Large intestine (tissue), 3 donors: ENCODE data around the gene RANBP2. TPM values are rescaled to one million over a fixed set of nuclear protein-coding genes. Genes with fewer than 3 reads are reported as not detected.
"Not testable (repeated sequence)": the region's sequence is repeated elsewhere in the genome, so short reads cannot be mapped to it uniquely, and the experiment has no call there.

Source experiments
- DNase-seq, 2 donors: peaks; one replicate each; pipeline versions ENCODE4 v3.0.0 to v3.0.0-alpha.2; 2013
- H3K27ac ChIP-seq: one replicate; pipeline ENCODE4 v1.5.1; 2013; ENCODE audit warnings: low read length
- H3K27me3 ChIP-seq: 2 replicates; pipeline ENCODE4 v1.6.1; 2013; ENCODE audit warnings: low read length; ENCODE audit not compliant: control insufficient read depth, insufficient read depth
- H3K36me3 ChIP-seq: 2 replicates; pipeline ENCODE4 v1.6.1; 2013; ENCODE audit warnings: low read length; ENCODE audit not compliant: control insufficient read depth, insufficient read depth
- H3K4me1 ChIP-seq: one replicate; pipeline ENCODE4 v1.6.1; 2013; ENCODE audit warnings: low read length; ENCODE audit not compliant: control insufficient read depth, insufficient read depth
- H3K4me3 ChIP-seq: one replicate; pipeline ENCODE4 v1.5.1; 2013; ENCODE audit warnings: low read length
- H3K9me3 ChIP-seq: one replicate; pipeline ENCODE4 v1.6.1; 2013; ENCODE audit warnings: mild to moderate bottlenecking, low read depth, low read length, moderate library complexity; ENCODE audit not compliant: control insufficient read depth
- WGBS: methylation state at CpG from one replicate; pipeline ENCODE4 v1.1.5; 2013; ENCODE audit warnings: low lambda C conversion rate; ENCODE audit not compliant: insufficient coverage; 5-methylcytosine and 5-hydroxymethylcytosine counted together
- polyA plus RNA-seq: library from polyadenylated mRNA; unstranded; fragments of 120-200 nt; gene quantifications from one replicate; pipeline ENCODE4 v1.2.1, GENCODE V29; 2013

The RANBP2 gene
- polyA plus RNA-seq, 1 donor = 44.5 TPM

DNA sequence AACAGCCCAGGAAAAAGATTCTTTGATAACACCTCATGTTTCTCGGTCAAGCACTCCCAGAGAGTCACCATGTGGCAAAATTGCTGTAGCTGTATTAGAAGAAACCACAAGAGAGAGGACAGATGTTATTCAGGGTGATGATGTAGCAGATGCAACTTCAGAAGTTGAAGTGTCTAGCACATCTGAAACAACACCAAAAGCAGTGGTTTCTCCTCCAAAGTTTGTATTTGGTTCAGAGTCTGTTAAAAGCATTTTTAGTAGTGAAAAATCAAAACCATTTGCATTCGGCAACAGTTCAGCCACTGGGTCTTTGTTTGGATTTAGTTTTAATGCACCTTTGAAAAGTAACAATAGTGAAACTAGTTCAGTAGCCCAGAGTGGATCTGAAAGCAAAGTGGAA, 48.6 kb downstream of the RANBP2 start:
- H3K4me1 ChIP-seq, H3K27ac ChIP-seq, H3K27me3 ChIP-seq, H3K4me3 ChIP-seq, DNase-seq, H3K9me3 ChIP-seq: not testable (repeated sequence)
- WGBS = no CpG with 5 or more reads among the region's 2 CpGs
- H3K36me3 ChIP-seq = peaks cover 37% of the 10 kb centered on the region

DNA sequence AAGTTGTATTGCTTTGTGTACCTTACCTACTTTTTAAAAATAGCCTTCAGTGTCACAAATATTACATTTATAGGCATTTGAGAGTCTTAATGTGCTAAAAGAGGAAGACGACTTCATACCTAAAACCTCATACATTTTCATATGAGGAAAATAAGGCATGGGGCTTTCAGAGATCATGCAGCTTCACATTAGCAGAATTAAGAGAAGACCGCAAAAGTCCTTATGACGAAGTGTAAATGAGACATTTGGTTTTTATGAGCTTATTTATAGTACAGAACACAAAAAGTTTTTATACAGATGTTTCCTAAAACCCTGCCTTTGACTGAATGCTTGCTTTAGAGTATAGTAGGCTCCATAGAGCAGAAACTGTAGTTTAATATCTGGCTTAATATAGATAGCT, 57.2 kb downstream of the RANBP2 start:
- Histone ChIP-seq H3K4me3 (no peak overlapping the region), H3K36me3 (peaks cover 48% of the 10 kb centered on the region), H3K27me3 (no peaks in the 10 kb centered on the region), H3K9me3 (no peaks in the 10 kb centered on the region), H3K27ac (no peak overlapping the region), H3K4me1 (no peaks in the 10 kb centered on the region)
- DNase-seq = no peak
- no CpG with 5 or more reads among the region's 3 CpGs for WGBS

DNA sequence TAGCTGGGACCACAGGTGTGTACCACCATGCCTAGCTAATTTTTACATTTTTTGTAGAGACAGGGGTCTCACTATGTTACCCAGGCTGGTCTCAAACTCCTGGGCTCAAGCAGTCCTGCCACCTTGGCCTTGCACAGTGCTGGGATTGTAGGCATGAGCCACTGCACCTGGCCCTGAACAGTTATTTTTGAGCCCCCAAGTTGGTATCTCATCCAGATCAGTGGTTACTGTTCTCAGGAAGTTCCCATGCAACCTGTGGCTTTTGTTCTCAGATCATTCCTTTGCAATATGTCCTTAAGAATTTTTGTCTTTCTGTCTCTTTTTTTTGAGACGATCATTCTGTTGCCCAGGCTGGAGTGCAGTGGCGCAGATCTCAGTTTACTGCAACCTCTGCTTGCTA, 59.6 kb downstream of the RANBP2 start:
- Histone ChIP-seq H3K4me1 (no peaks in the 10 kb centered on the region), H3K27me3 (no peaks in the 10 kb centered on the region), H3K9me3 (no peaks in the 10 kb centered on the region), H3K4me3 (no peak overlapping the region), H3K27ac (no peak overlapping the region), H3K36me3 (peaks cover 51% of the 10 kb centered on the region)
- DNase-seq = no peak
- 100% methylated on average over 1 of the region's 2 CpGs for WGBS

DNA sequence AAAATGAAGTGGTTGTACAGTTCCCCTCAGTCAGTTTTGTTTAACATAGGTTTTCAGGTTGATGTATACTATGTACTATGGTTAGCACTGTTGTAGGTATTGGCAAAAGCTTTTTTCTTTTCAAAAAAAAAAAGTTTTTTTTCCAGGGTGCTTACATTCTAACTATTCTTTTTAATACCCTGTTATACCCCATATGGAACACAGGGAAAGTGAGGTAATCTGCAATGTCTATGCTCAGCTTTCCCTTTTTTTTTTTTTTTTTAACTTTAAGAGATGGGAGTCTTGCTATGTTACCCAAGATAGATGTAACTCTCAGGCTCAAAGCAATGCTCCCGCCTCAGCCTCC, 66.7 kb downstream of the RANBP2 start:
- no CpG with 5 or more reads among the region's 1 CpG for WGBS
- Histone ChIP-seq H3K4me3 (peak overlapping the region; percentile 70), H3K4me1 (peaks cover 3% of the 10 kb centered on the region), H3K27ac (peak overlapping the region; percentile 98), H3K9me3 (no peaks in the 10 kb centered on the region), H3K36me3 (peaks cover 21% of the 10 kb centered on the region), H3K27me3 (no peaks in the 10 kb centered on the region)
- DNase-seq = no peak

DNA sequence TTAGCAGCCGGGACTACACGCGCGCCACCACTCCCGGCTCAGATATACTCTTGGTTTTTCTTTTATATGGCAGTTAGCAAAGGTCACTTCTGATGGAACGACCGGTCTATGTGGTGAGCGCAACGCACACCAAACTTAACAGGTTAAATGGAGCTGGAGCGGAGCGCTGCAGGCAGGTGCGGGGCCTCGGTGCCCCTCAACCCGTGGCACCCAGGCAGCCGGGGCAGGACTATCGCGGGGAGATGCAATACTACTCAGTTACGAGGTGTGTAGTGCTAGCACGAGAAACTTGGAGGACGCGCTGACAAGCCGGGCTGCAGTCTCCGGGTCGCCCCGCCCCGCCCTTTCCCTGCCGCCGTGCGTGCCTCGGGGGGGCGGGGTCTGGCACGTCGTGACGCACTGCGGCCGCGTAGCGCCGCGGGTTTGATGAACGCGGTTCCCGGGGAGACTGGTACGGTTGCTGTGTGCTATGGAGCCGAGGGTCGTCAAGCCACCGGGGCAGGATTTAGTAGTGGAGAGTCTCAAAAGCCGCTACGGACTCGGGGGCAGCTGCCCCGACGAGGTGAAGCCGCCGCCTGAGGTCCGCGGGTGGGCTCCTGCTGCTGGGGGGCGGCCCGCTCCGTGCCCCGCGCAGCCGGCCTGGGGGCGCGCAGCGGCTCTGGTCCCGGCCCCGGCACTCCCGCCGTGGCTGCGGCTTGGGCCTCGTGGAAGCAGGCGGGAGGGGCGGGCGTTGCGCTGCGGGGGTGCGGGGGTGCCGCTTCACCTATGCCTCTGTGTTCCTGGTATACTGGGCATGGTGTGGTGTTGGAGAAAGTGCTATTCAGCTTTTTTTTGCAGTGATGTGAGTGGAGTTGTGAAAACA, 67.3 kb downstream of the RANBP2 start, which contains the start of gene CCDC138:
TSS of gene CCDC138 (plus strand) at position 418 of the 862 bp plus-strand sequence. CDS start at position 470, 52 bp downstream.
- peak; percentile 88 to 95 for DNase-seq
- Histone ChIP-seq H3K4me3 (peak within 1 kb of the TSS; percentile 70), H3K27ac (peak within 1 kb of the TSS; percentile 98), H3K9me3 (no peaks in the 10 kb centered on the region), H3K27me3 (no peaks in the 10 kb centered on the region), H3K4me1 (peaks cover 3% of the 10 kb centered on the region), H3K36me3 (peaks cover 18% of the 10 kb centered on the region)
- WGBS = no CpG with 5 or more reads among the region's 78 CpGs

DNA sequence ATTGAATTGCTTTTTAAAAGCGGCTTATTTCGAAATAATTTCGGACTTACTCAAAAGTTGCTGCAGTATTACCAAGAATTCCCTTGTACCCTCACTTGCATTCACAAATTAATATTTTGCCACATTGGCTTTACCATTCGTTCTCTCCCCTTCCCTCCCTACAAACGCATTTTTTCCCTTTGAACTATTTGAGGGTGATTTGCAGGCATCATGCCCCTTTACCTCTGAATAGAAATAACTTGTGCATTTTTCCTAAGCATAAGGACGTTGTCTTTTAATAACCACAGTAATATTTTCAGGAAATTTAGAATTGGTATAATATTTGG, 67.9 kb downstream of the RANBP2 start:
- peaks cover 3% of the 10 kb centered on the region for H3K4me1 ChIP-seq
- peak overlapping the region; percentile 70 for H3K4me3 ChIP-seq
- WGBS = 3% methylated on average over 4 of the region's 6 CpGs
- H3K9me3 ChIP-seq = no peaks in the 10 kb centered on the region
- H3K27ac ChIP-seq = peak overlapping the region; percentile 98
- H3K36me3 ChIP-seq = peaks cover 16% of the 10 kb centered on the region
- DNase-seq = no peak
- H3K27me3 ChIP-seq = no peaks in the 10 kb centered on the region

DNA sequence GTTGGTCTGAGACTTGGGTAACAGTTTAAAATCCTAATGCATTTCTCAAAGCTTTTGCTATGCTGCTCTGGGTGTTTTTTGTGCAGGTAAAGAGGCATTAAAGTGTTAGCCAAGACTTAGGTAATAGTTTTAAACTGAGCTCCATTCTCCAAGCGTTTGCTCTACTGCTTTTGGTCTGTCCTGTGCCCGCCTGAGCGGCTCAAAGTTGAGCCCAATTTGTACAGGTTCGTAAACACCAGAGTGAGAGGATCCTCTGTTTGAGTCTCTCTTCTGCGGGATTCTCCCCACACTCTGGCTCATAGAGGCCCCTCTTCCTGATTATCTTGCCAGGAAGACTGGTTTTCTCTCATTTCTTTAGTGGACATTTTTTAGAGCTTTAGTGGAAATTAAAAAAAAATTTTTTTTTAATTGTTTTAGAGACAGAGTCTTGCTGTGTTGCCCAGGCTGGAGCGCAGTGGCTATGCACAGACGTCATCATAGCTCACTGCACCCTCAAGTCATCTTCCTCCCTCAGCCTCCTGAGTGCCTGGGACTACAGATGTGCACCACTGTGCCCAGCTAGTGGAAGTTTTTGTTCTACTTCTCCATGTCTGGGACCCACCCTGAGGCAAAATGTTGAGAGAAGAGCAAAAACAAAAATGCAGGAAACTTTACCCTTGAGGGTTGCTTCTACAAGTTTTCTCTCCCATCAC, 83.9 kb downstream of the RANBP2 start:
- no peaks in the 10 kb centered on the region for H3K4me1 ChIP-seq
- no peak for DNase-seq
- H3K4me3 ChIP-seq = no peak overlapping the region
- no CpG with 5 or more reads among the region's 7 CpGs for WGBS
- H3K9me3 ChIP-seq = no peaks in the 10 kb centered on the region
- no peak overlapping the region for H3K27ac ChIP-seq
- H3K36me3 ChIP-seq = peaks cover 17% of the 10 kb centered on the region
- H3K27me3 ChIP-seq = no peaks in the 10 kb centered on the region

DNA sequence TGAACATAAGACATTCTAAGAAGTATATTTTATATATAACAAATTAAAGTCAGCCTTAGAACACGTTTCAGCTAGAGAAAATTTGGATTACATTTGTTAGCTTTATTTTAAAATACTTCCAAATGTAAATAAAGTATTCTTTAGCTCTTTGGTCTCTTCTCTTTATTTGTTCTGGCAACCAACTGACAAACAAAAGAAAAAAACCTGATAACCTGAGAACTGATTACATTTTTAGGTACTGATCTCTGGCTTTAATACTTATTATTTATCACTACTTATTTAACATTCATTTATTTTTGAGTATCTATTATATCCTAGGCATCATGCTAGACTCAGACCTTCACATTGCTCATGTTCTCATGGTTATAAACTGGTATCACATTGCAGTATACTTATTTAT, 85.8 kb downstream of the RANBP2 start:
- Histone ChIP-seq H3K9me3 (peaks cover 14% of the 10 kb centered on the region), H3K27me3 (no peaks in the 10 kb centered on the region), H3K36me3 (peaks cover 15% of the 10 kb centered on the region), H3K4me3 (no peak overlapping the region), H3K27ac (no peak overlapping the region), H3K4me1 (no peaks in the 10 kb centered on the region)
- no peak for DNase-seq
- 100% methylated on average over 1 of the region's 1 CpG for WGBS

DNA sequence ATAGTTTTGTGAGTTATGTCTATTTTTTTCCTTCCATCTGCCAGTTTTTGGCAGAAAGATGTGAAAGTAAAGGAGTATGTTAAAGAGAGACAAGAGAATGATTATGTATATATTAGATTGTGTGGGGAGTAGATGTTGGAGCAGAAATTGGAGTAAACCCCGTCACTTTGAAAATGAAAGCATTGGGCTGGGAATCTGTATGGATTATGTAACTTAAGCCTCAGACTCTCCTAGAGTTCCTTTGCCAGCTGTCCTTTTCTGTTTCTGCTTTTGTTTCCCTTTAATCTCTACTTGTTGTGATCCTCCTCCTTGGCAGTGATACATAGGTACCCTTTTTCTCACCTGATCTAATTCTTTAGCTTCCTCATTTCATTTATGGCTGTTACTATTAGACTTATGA, 86.5 kb downstream of the RANBP2 start:
- Histone ChIP-seq H3K9me3 (peaks cover 14% of the 10 kb centered on the region), H3K27ac (no peak overlapping the region), H3K4me1 (no peaks in the 10 kb centered on the region), H3K4me3 (no peak overlapping the region), H3K36me3 (peaks cover 15% of the 10 kb centered on the region), H3K27me3 (no peaks in the 10 kb centered on the region)
- no CpG with 5 or more reads among the region's 1 CpG for WGBS
- no peak for DNase-seq

DNA sequence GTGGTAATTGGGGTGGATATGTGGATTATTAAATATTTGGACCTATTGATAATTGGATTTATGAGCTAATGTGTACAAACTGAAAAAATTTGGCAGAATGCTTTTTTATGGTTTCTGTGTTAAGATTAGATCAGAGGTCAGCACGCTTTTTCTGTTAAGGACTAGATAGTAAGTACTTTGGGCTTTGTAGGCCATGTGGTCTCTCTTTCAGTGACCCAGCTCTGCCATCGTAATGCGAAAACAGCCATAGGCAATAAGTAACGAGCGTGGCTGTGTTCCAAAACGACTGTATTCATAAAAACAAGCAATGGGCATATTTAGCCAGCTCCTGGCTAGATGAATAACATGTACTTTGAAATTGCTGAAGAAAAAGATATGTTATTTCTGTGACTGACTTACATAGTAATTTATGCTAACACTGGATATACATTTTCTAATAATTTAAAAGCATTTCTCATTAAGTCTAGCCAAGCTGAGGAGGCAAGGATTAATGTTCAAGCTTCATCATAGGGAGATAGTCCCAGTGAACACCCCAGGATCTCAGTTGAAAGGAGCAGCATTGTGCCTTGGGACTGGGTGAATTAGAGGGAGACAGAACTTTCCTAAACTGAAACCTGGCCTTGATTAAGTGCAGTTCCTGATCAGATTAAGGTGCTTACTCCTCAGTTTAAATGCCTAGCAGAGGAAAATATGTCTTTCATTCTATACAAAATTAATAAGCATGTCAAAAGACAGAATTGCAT, 87.3 kb downstream of the RANBP2 start:
- no peaks in the 10 kb centered on the region for H3K27me3 ChIP-seq
- H3K9me3 ChIP-seq = peaks cover 18% of the 10 kb centered on the region
- peaks cover 15% of the 10 kb centered on the region for H3K36me3 ChIP-seq
- no peak overlapping the region for H3K4me3 ChIP-seq
- no peak for DNase-seq
- 86% methylated on average over 4 of the region's 6 CpGs for WGBS
- no peaks in the 10 kb centered on the region for H3K4me1 ChIP-seq
- H3K27ac ChIP-seq = no peak overlapping the region
